NCI-H2227 (cell line): Measurements from ENCODE around the gene PRRX1.

Experiments used
- DNase-seq: peaks from one replicate; lab custom pipeline; 2025; ENCODE audit not compliant: unreplicated experiment; lab: John Stamatoyannopoulos, UW

Gene PRRX1

DNA sequence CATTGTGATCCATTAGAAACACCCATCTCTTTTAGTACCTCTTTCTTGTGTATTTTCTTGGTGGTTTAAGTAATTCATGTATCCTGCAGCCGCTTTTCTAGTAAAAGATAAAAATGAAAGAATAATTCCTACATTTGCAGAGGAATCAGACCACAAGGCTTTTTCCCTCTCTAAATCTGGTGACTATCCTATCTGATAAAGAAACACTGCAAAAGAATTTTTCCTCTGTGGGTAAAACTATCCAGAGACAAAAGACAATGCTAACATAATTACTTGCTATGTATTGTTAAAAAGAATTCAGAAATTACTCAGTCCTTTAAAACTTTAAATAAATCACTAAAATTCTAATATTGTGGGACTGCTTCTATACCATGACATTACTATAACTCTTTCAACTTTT is 51.0 kb downstream of the PRRX1 start:
- no peak for DNase-seq

DNA sequence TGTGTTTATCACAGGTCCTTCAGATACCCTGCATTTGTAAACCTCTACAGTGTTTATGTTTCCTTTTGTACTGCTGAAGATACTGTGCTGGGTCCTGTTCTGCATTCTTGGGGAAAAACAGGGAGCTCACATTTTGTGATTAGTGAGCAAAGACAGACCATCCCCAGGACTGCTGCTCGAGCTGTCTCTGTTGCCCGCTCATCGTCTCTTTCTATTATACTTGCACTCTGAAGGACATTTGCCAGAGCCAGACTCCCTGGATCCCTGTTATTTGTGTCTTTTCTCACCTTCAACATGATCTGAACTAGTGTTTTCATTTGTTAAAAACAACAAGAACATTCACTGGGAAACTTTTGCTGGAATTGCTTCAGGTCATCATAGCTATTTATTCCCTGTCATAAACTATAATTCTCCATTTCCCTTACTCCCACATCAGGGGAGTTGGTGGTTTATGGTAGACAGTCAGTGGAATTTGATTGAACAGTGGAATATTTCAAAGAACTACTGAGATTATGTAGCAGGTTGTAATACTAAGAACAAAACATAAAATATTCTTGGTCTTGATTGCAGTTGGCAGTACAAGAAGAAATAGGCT is 53.0 kb downstream of the PRRX1 start:
- DNase-seq = no peak

DNA sequence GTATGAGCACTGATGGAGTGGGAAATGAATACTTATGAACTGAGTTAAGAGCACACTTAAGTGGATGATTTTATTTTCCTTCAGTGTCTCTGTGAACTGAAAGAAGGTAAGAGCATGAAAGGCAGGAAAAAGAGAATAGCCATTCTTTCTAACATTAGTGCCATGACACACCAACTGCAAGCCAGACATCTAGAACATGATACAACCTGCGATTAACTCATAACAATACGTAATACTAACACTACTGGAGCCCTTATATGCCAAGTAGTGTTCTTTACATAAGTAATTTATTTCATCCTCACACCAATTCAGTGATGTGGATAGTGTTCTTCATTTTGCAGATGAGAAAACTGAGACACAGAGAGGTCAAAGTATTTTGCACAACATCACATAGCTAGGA is 56.7 kb downstream of the PRRX1 start:
- no peak for DNase-seq

DNA sequence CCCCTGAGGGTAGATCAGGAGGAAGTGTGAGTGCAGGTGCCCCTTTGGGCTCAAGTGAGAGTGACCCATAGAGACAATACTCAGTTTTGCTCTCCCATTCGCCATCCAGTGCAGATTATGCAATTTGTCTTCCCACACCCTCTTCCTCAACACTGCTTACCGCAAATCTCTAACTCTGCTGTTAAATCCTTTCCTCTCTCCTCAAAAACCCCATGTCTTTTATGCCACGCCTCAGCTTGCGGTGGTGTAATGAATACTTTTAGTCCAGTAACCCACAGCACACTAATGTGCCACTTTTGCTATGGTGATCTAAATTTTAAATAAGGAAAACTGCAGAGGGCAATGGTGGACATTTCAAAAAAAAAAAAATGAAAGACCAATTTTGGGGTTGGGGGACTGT is 57.7 kb downstream of the PRRX1 start:
- no peak for DNase-seq

DNA sequence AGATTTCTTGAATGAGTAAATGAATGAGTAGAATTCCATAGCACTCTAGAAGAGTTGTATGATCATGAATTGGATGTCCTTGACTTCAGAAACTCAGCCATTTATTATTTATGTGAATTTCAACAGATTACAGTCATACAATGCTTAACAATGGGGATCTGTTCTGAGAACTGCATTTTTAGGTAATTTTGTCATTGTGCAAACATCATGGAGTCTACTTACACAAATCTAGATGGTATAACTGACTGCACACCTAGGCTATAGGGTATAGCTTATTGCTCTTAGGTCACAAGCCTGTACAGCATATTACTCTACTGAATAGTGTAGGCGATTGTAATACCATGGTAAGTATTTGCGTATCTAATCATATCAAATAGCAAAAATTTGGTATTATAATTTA is 59.6 kb downstream of the PRRX1 start:
- no peak for DNase-seq

DNA sequence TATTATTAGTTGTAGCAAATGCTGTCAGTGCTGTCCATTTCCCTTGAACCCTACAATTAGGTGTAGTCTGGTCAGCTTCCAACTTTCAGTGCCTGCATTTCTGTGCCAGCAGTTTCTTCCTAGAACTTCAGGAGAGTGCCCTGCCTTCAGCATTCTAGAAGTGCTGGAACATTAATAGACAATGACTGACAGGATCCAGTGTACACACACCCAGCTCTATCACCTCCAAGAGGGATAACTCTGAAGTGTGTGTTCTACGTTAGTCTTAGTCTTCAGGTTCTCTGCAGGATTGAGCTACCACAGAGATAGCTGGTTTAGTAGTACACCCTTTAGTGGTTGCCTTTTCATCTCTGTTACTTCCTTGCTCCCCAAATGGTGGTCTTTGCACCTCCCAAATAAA is 61.4 kb downstream of the PRRX1 start:
- no peak for DNase-seq

DNA sequence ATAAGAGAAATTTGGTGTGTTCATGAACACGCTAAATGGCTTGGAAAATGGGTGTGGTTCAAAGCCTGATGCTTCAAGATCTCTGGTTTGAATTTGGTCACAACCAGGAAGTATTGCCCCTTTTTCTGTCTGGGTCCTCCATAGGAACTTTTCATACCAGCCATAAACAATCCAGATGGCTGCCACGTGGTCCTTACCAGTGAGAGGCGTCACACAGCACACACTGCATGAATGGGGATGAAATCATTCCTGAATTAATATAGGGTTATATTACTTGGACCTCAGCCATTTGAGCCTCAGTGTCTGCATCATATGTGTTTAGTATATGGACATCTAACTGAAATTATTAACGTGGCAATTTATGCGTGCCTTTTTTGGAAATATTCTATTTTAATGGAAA is 64.0 kb downstream of the PRRX1 start:
- no peak for DNase-seq

DNA sequence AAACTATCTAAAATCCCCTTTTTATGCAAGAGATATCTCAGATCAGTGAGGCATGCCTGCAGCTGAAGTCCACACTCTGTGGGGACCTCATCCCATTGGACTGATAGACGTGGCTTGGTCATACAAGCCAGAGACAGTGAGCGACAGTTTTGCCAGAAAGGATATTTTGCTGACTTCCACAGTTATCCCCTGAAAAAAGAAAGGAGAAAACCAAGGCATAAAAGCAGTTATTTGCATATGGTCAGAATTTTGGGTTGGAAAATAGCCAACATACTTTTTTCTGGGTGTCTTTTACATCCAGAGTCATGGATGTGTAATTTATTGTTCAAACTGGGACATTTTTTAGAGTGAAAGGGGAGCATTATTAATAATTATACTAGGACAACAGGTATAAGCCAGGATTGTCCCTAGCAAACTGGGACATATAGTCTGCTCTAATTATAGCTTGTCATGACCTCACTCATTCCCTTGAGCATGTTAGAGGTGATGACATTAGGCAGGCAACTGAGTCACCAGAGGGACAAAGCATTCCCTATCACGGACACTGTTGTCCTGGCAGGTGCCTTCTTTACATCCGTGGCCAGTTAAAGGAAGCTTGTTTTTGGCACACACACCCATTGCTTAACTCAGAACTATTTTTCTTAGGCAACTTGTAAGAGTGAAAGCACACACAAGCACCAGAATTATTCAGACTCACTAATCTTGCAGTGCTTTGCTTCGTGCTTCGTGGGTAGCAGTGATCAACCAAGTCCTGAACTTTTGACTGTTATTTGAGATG is 65.5 kb downstream of the PRRX1 start:
- no peak for DNase-seq

DNA sequence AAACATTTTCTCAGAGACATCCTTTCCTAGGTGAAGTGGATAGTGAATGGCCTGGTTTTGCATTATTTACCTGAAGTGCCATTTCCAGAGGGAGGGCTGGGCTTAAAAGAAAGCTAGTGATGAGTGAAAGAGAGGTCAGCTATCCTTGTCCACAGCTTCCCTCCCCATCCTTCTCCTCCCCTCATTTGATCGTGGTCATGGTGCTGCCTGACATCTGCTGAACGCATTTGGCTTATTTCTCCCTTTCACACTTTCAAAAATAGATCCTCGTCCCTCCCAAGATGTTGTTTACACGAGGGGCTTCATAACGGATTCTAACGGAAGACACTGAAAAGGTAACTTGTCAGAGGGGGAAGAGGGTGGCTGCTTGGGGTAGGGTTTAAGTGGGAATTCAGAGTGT is 66.1 kb downstream of the PRRX1 start:
- no peak for DNase-seq

DNA sequence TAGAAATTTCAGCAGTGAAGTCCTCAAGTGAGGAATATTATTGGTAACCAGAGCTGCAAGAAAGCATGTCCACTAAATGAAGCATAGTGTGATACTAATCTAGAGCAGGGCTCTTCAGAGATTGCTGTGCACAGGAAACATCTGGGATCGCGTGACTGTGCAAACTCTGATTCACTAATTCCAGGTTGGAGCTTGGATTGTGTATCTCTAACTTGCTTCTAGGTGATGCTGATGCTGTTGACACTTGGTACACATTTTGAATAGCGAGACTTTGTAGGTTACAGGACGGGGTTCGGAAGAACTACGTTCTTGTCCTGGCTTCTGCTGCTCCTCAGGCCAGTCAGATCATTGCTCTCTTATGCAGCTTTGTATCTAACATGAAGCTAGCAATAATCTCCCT is 66.5 kb downstream of the PRRX1 start:
- no peak for DNase-seq

DNA sequence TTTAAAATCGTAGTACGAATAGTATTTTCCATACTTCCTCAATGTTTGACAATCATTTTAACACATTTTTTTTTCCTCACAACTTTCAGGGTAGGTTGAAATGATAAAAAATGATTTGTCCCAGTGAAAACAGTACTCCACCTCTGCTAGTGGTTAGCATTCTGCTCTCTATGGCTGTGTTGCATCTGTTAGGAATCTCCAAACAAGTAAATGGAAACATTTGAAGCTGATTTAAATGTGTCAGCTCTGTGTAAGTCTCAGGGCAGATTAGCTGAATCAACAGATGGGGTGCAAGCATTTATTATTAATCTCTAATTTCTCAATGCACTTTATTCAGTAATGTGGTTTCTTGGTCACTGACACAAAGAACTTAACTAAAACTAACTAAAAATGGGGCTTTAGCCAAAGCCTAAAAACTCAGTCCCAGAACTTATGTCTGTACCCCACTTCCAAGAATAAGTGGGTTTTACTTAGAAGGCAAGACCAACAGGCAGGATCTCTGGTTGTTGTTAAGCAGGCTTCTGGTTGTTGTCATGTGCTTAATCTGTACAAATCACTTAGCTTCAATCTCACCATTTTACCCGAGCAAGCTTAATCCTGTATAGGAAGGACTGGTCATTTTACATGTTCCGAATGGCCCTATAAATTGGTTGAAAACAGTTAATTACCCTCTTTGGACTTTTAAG is 67.8 kb downstream of the PRRX1 start:
- DNase-seq = no peak

DNA sequence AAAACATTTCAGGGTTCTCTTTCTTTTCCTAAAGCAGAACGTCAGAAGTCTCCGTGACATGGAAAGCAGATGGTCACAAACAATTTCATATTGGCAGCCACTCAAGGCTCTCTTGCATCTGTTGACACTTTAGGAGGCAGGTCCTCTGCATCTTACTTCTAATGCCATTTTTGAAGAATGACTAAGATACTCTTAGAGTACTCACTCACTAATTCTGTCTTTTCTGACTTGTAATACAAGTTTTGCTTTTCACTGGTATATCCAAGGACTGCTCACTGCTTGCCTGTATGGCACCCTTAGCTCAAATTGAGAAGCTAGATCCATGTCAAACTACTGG is 68.3 kb downstream of the PRRX1 start:
- DNase-seq = no peak

DNA sequence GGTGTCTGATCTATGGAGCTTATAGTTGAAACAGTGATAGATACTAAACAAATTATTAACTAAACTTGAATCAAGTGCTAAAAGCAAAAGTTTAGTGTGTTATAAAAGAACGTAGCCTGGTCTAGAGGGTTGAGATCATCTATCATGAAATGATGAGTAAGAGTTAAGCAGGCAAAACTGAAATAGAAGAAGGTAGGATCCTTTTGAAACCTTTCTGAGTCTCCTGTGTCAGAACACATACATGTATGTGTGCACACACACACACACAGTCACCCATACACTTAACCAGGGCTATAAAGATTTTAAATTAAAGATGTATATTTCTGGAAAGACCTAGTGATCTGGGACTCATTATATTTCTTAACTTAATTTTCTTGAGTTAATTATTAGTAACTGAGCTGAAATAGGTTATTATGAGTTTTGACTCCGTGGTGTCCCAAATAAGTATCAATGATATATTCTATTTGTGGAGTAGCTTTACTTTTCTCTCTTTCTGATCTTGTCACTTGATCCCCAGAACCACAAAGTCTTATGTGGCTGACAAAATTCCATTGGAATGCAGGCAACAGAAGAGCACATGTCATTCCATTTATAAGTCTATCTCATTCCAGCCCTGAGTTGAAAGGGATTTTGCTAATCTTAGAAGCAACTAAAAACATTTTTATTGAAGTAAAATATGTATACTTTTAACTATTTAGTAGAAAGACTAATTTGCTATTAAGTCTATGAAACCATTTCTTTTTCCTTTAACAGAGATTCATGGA is 70.7 kb downstream of the PRRX1 start:
- DNase-seq = no peak

DNA sequence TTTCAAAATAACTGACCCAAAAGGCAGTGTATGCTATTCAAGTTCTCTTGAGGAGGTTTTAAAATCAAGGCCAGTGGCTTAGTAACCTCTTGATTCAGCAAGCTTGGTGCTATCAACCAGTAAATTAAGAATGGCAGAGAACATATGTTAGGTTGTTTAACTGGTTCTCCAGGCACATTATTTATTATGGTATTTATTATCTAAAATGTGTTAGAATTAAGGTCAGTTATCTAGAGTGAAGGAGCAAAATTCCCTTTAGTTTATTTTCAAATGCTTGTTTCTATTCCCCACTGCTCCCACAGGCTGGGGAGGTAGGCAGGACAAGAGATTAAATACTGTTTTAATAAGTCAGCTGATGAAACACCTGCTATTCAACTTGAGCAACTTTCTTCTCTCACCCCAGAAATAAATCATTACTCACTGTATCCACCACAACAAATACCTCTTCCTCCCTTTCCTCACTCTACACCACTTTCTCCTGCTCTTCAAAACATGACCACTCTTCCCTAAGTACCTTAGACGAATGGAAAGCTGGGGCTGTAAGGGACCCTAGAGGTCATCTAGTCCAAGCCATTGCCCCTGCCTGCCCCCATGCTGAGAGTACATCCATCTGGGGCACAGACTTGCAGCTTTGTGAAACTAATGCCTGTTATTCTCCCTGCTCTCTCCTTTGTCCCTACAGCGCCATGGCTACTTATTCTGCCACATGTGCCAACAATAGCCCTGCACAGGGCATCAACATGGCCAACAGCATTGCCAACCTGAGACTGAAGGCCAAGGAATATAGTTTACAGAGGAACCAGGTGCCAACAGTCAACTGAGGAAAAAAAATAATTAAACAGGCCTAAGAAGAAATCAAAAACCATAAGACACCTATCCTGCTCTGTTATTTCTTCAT is 71.7 kb downstream of the PRRX1 start:
- no peak for DNase-seq

DNA sequence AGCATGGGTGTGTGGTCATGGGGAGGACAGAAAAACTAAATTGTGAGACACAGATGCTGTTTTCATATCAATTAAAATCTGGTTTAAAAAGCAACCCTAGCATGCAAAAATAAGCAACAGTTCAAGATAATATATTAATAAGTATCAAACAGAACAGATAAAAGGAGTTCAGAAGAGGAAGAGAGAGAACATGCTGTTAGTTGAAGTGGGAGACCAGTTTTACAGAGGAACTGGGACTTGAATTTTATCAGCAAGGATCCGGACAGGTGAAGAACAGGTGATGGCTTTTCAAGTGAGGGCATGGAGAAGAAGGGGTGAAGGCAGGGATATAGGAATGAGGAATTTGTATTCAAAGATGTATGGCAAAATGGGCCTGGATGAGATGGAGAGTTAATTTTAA is 75.9 kb downstream of the PRRX1 start:
- DNase-seq = no peak

DNA sequence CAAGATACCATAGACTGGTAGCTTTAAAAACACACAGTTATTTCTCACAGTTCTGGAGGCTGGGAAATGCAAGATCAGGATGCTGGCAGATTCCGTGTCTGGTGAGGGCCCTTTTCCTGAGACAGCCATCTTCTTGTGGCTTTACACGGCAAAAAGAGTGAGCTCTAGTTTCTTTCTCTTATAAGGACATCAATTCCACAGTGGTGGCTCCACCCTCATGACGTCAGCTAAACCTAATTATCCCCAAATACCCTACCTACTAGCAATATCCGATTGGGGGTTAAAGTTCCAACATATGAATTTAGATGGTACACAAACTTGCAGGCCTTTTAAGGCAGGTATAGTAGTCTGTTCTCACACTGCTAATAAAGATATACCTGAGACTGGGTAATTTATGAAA is 77.7 kb downstream of the PRRX1 start:
- no peak for DNase-seq

DNA sequence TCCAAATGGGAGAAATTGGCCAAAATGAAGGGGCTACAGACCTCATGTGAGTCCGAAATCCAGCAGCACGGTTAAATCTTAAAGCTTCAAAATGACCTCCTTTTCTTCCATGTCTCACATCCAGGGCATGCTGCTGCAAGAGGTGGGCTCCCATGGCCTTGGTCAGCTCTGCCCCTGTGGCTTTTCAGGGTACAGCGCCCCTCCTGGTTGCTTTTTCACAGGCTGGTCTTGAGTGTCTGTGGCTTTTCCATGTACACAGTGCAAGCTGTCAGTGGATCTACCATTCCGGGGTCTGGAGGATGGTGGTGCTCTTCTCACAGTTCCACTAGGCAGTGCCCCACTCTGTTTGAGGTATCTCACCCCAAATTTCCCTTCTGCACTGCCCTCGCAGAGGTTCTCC is 78.7 kb downstream of the PRRX1 start:
- DNase-seq = no peak

DNA sequence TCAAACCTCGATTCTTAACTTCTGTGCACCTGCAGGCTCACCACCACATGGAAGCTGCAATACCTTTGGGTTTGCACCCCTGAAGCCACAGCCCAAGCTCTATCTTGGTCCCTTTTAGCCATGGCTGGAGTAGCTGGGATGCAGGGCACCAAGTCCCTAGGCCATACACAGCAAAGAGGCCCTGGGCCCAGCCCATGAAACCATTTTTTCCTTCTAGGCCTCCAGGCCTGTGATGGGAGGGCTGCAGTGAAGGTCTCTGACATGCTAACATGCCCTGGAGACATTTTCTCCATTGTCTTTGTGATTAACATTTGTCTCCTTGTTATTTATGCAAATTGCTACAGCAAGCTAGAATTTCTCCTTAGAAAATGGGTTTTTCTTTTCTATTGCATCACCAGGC is 79.2 kb downstream of the PRRX1 start:
- DNase-seq = no peak

DNA sequence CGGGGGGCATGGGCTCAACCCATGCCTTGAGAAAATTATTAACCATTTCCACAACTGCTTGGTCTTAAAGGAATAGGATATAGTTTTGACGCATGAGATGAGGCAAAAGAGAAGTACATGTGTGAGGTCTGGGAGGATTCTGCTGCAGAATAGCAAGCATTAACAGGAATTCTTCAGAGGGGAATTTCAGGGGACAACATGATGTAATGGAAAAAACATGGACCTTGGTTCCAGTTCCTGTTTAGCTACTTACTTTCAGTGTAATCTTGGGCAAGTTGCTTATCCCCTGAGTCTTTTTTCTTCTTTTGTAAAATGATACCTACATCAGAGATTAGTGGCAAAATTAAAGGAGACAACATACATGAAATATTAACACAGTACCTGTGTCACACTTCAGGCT is 85.6 kb downstream of the PRRX1 start:
- no peak for DNase-seq

DNA sequence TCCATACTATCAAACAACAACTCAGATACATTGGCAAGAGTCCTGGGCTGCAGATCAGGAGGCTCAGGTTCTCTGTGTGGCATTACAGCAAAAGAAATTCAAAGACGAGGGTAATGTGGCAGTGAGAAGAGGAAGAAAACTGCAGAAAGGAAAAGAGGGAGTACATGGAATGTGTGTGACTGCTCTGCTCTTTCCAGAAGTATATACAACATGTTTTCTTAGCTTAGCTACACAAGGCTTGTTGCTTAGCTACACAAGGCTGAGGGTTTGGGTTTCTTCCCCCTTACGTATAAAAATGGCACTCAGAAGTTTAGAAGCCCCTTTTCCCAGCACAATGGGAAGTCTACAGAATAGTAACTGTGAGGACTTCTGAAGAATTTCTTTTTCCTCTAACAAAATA is 86.0 kb downstream of the PRRX1 start:
- DNase-seq = no peak

DNA sequence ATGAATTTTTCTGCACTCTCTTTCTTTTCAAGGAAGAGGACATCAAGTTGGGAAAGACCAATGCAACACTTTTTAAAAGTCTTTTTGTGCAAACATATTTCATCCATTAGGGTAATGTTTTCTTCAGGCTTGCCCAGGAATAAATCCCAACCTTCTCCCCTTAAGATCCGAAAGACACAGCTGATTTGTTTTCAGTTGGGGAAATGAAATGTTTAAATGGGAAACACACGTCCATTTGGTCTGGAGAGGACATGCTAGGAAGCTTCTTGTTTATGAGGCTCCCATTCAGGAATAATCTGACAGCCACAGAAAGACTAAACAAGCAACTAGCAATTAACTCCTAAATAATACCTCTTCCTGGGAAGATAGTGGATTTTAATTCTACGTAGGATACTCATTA is 91.9 kb downstream of the PRRX1 start:
- DNase-seq = no peak
